NCI-H748 (cell line): ENCODE measurements around the gene DPY30.

Experiments
- DNase-seq: peaks from one replicate; lab custom pipeline; 2025; ENCODE audit not compliant: unreplicated experiment; lab: John Stamatoyannopoulos, UW

DPY30 gene

GRCh38 chr2:31979018-31979417, 60.6 kb downstream of the DPY30 start:
- DNase-seq, result no peak

- DNase-seq, result no peak
These were observed 61.2 kb downstream of the DPY30 start for GRCh38 chr2:31978436-31978835.
